GM21717 (cell line): Measurements from ENCODE around the gene CD99.
"Not testable (repeated sequence)": the region's sequence is repeated elsewhere in the genome, so short reads cannot be mapped to it uniquely, and the experiment has no call there.

Experiments used
- ATAC-seq: cut with Tn5 transposase; IDR thresholded peaks from one replicate; pipeline ENCODE4 v1.9.1; 2021; ENCODE audit warnings: mild to moderate bottlenecking, moderate library complexity; ENCODE audit not compliant: unreplicated experiment

Gene CD99

GRCh38 chrX:2766906-2767305 is 75.8 kb downstream of the CD99 start:
- ATAC-seq = no peak

GRCh38 chrX:2767631-2768455 is 76.7 kb downstream of the CD99 start:
- no peak for ATAC-seq

DNA sequence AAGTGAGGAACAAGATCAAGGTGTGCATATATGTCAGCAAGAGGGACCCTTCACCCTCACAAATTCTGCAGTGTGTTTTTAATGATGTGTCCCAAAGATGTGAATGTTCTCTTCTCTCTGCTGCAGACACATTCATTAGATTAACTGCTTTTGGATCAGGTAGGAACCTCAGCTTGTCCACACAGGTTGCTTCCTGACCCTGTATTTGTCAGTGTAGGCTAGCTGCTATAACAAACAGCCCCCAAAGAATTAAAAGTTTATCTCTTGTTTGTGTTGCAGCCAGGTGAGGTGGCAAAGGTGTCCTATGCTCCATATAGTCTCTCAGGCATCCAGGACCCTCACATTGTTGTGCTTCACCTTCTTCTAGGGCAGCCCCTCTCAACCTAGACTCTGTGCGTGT is 78.5 kb downstream of the CD99 start:
- no peak for ATAC-seq

- not testable (repeated sequence) for ATAC-seq
These were observed 82.3 kb downstream of the CD99 start for GRCh38 chrX:2773166-2774055.

- ATAC-seq = no peak
These were observed 83.0 kb downstream of the CD99 start for GRCh38 chrX:2774057-2774456.

GRCh38 chrX:2774776-2775175 is 83.7 kb downstream of the CD99 start:
- no peak for ATAC-seq

- ATAC-seq = not testable (repeated sequence)
These were observed 89.6 kb downstream of the CD99 start for GRCh38 chrX:2780472-2781225.

- ATAC-seq = no peak
These were observed 90.1 kb downstream of the CD99 start for GRCh38 chrX:2781226-2781571.

- ATAC-seq = no peak
These were observed 90.6 kb downstream of the CD99 start for GRCh38 chrX:2781698-2782097.

GRCh38 chrX:2782171-2782570 is 91.1 kb downstream of the CD99 start:
- ATAC-seq = no peak

- ATAC-seq = no peak
These were observed 91.7 kb downstream of the CD99 start for GRCh38 chrX:2782778-2783177.

DNA sequence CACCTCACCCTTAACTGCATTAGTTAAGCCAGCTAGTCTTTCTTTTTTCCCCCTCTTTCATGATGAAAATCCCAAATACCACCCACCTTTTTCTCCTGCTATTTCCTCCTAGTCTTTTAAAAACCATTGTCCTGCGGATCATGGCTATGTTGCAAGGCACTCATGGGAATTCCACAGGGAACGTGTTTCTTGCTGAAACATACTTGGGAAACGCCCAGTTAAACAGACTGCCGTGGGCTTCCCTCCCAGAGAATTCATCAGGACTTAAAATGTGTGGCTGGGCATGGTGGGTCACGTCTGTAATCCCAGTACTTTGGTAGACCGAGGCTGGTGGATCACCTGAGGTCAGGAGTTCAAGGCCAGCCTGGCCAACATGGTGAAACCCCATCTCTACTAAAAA is 92.9 kb downstream of the CD99 start:
- no peak for ATAC-seq

DNA sequence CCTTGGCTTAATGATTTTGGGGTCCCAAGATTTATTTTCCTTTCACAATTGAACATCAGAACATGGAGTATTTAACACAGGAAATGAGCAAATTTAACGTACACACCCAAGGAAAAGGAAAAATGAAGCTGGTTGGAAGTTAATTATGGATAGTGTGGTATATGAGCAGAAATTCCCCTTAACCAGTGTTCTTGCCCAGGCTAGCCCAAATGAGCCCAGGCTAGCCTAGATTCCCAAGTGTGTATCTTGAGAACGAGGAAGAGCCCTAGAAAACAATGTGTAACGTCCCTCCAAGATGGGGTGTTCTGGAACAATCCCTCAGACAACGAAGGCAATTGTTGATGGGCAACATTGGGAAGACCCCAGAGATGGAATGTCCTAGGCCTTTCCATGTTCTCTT is 94.4 kb downstream of the CD99 start:
- no peak for ATAC-seq

DNA sequence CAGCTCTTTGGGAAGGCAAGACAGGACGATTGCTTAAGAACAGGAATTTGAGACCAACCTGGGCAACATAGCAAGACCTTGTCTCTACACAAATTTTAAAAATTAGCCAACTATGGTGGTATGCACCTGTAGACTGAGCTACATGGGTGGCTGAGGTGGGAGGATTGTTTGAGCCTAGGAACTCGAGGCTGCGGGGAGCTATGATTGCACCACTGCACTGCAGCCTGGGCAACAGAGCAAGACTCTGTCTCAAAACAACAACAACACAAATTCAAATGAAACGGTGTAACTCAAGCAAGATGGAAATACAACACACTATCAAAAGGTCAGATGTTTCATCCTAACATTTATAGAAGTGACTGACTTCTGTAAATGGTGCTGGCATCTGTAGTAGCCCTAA is 97.9 kb downstream of the CD99 start:
- no peak for ATAC-seq

- ATAC-seq = no peak
These were observed 98.5 kb downstream of the CD99 start for GRCh38 chrX:2789569-2789968.
